SK-N-SH treated with all-trans-retinoic acid at 6 μM for 48 hours (cell line): ENCODE data around the gene PDE9A.

Experiments used
- ATAC-seq: fragments of 200-7000 bp; cut with Tn5 transposase; 3 replicates; pipeline ENCODE4 v1.9.1; 2020; ENCODE audit warnings: mild to moderate bottlenecking, moderate library complexity
- ARNTL ChIP-seq: fragments of 450-650 bp; formaldehyde crosslinking; IDR thresholded peaks from 2 replicates; pipeline ENCODE4 v1.5.0; 2020; ENCODE audit warnings: low read depth, mild to moderate bottlenecking, moderate library complexity, borderline replicate concordance
- BACH2 ChIP-seq: fragments of 250-450 bp; sonication (Bioruptor Pico); IDR thresholded peaks from 2 replicates; pipeline ENCODE4 v1.9.0; 2021; ENCODE audit warnings: mild to moderate bottlenecking, borderline replicate concordance
- ESRRG ChIP-seq: fragments of 250-450 bp; sonication (Bioruptor Pico); IDR thresholded peaks from 2 replicates; pipeline ENCODE4 v1.6.1; 2021; ENCODE audit warnings: mild to moderate bottlenecking
- GLIS3 ChIP-seq: fragments of 250-450 bp; sonication (Bioruptor Pico); IDR thresholded peaks from 2 replicates; pipeline ENCODE4 v1.5.0; 2020; ENCODE audit warnings: mild to moderate bottlenecking, moderate library complexity
- ISL1 ChIP-seq: fragments of 250-450 bp; sonication (Bioruptor Pico); IDR thresholded peaks from 2 replicates; pipeline ENCODE4 v2.1.2; 2022; ENCODE audit warnings: mild to moderate bottlenecking, moderate library complexity
- PPARA ChIP-seq: fragments of 250-450 bp; sonication (Bioruptor Pico); IDR thresholded peaks from 2 replicates; pipeline ENCODE4 v1.5.0; 2020; ENCODE audit warnings: mild to moderate bottlenecking, borderline replicate concordance
- RARB ChIP-seq: fragments of 250-450 bp; sonication (Bioruptor Pico); IDR thresholded peaks from 2 replicates; pipeline ENCODE4 v1.8.0; 2021; ENCODE audit warnings: mild to moderate bottlenecking, moderate library complexity
- TCF4 ChIP-seq: fragments of 250-450 bp; sonication (Bioruptor Pico); IDR thresholded peaks from 2 replicates; pipeline ENCODE4 v1.8.0; 2021; ENCODE audit warnings: mild to moderate bottlenecking, moderate library complexity, borderline replicate concordance
- TOX ChIP-seq: fragments of 250-450 bp; sonication (Bioruptor Pico); IDR thresholded peaks from 2 replicates; pipeline ENCODE4 v1.8.0; 2021; ENCODE audit warnings: mild to moderate bottlenecking, moderate library complexity, borderline replicate concordance
- ZC3H10 ChIP-seq: fragments of 250-450 bp; sonication (Bioruptor Pico); IDR thresholded peaks from 2 replicates; pipeline ENCODE4 v1.5.1; 2021; ENCODE audit warnings: mild to moderate bottlenecking, moderate library complexity
- ZFP3 ChIP-seq: fragments of 250-450 bp; sonication (Bioruptor Pico); IDR thresholded peaks from 2 replicates; pipeline ENCODE4 v1.5.0; 2020; ENCODE audit warnings: mild to moderate bottlenecking, moderate library complexity
- ZFP30 ChIP-seq: fragments of 450-650 bp; formaldehyde crosslinking; IDR thresholded peaks from 2 replicates; pipeline ENCODE4 v1.5.0; 2022; ENCODE audit warnings: mild to moderate bottlenecking, moderate library complexity
- ZNF565 ChIP-seq: fragments of 450-650 bp; formaldehyde crosslinking; conservative IDR thresholded peaks from 2 replicates; pipeline ENCODE4 v1.5.0; 2020; ENCODE audit warnings: low read depth, mild to moderate bottlenecking, moderate library complexity
- ZNF70 ChIP-seq: fragments of 450-650 bp; formaldehyde crosslinking; IDR thresholded peaks from 2 replicates; pipeline ENCODE4 v1.5.0; 2020; ENCODE audit warnings: mild to moderate bottlenecking, moderate library complexity
- ZNF8 ChIP-seq: fragments of 450-650 bp; formaldehyde crosslinking; IDR thresholded peaks from 2 replicates; pipeline ENCODE4 v1.5.0; 2020; ENCODE audit warnings: mild to moderate bottlenecking, moderate library complexity
- TF ChIP-seq, protein P1 (sequence below): fragments of 250-450 bp; sonication (Bioruptor Pico); IDR thresholded peaks from 2 replicates; pipeline ENCODE4 v1.5.1; 2020; ENCODE audit warnings: low read depth, mild to moderate bottlenecking, moderate library complexity
- TF ChIP-seq, protein P2 (sequence below): fragments of 250-450 bp; sonication (Bioruptor Pico); IDR thresholded peaks from 2 replicates; pipeline ENCODE4 v1.5.1; 2021; ENCODE audit warnings: mild to moderate bottlenecking, moderate library complexity
- TF ChIP-seq, protein P3 (sequence below): fragments of 250-450 bp; sonication (Bioruptor Pico); IDR thresholded peaks from 2 replicates; pipeline ENCODE4 v1.8.0; 2021; ENCODE audit warnings: low read depth, mild to moderate bottlenecking, moderate library complexity, borderline replicate concordance
- TF ChIP-seq, protein P4 (sequence below): fragments of 250-450 bp; sonication (Bioruptor Pico); IDR thresholded peaks from 2 replicates; pipeline ENCODE4 v1.8.0; 2020; ENCODE audit warnings: mild to moderate bottlenecking, moderate library complexity, borderline replicate concordance
- TF ChIP-seq, protein P5 (sequence below): fragments of 250-450 bp; sonication (Bioruptor Pico); IDR thresholded peaks from 2 replicates; pipeline ENCODE4 v1.5.0; 2020; ENCODE audit warnings: mild to moderate bottlenecking, moderate library complexity

The PDE9A gene

DNA sequence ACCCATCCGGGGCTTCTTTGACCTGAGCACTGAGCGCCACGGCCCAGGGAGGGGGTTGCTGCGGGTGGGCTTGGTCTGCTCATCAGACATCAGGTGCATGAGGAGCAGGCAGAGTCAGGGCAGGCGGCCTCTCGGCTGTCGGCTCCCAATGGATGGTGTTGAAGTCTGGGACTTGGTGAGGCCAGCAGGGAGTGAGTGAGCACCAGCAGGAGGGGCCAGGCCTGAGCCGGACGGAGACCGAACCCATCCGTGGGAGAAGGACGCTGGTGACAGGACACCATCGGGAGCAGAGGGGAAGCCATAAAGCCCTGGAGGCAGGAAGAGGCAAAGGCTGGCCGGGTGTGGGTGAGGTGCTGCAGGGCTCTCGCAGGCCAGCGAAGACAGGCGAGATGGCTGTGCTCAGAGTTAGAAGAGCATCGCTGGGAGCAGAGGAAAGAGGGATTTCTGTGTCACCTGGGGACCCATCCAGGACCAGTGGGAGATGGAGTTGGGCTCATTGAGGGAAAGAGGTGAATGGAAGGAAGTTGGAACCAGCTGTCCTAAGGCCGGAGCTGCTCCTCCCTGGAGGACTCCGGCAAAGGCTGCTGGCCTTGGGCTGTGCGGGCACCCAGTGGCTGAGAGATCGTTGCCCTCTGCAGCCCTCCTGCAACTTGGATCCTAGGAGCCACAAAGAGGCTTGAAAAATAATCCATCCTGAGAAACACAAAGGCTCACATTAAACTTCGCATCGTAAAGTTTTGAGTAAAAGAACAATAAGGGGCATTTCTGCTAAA lies 49.9 kb downstream of the PDE9A start (continued):
- TF ChIP-seq ZFP3 (CRISPR knock-in tag) (no peak), PPARA (CRISPR knock-in tag) (no peak), ARNTL (CRISPR knock-in tag) (no peak)
- TF ChIP-seq, protein P1, sequence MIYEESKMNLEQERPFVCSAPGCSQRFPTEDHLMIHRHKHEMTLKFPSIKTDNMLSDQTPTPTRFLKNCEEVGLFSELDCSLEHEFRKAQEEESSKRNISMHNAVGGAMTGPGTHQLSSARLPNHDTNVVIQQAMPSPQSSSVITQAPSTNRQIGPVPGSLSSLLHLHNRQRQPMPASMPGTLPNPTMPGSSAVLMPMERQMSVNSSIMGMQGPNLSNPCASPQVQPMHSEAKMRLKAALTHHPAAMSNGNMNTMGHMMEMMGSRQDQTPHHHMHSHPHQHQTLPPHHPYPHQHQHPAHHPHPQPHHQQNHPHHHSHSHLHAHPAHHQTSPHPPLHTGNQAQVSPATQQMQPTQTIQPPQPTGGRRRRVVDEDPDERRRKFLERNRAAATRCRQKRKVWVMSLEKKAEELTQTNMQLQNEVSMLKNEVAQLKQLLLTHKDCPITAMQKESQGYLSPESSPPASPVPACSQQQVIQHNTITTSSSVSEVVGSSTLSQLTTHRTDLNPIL (CRISPR knock-in tag), result no peak

DNA sequence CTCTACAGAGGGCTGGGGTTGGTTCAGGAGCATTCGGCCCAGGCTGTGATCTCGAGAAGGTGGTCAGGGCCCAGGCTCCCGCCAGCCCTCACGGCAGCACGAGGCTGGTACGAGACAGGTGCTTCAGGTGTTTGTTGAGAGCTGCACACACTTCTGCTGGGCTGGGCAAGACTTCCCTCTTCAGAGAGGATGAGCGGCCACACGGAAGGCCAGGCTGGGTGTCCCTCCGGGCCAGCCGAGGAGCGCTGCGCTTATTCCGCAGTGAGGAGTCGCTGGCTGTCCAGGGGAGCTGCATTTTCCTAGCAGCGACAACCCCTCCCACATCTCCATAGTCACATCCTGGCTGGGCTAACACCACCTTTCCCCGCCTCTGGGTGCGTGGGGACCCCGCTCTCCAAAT lies 50.5 kb downstream of the PDE9A start:
- no peak for TF ChIP-seq ZFP3 (CRISPR knock-in tag)
- TF ChIP-seq, protein P2, sequence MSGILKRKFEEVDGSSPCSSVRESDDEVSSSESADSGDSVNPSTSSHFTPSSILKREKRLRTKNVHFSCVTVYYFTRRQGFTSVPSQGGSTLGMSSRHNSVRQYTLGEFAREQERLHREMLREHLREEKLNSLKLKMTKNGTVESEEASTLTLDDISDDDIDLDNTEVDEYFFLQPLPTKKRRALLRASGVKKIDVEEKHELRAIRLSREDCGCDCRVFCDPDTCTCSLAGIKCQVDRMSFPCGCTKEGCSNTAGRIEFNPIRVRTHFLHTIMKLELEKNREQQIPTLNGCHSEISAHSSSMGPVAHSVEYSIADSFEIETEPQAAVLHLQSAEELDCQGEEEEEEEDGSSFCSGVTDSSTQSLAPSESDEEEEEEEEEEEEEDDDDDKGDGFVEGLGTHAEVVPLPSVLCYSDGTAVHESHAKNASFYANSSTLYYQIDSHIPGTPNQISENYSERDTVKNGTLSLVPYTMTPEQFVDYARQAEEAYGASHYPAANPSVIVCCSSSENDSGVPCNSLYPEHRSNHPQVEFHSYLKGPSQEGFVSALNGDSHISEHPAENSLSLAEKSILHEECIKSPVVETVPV (CRISPR knock-in tag), result no peak
- TF ChIP-seq TOX, result no peak
- TF ChIP-seq ZNF565 (CRISPR knock-in tag), result no peak
- TF ChIP-seq ARNTL (CRISPR knock-in tag), result no peak
- no peak for TF ChIP-seq ZC3H10 (CRISPR knock-in tag)
- TF ChIP-seq, protein P3, sequence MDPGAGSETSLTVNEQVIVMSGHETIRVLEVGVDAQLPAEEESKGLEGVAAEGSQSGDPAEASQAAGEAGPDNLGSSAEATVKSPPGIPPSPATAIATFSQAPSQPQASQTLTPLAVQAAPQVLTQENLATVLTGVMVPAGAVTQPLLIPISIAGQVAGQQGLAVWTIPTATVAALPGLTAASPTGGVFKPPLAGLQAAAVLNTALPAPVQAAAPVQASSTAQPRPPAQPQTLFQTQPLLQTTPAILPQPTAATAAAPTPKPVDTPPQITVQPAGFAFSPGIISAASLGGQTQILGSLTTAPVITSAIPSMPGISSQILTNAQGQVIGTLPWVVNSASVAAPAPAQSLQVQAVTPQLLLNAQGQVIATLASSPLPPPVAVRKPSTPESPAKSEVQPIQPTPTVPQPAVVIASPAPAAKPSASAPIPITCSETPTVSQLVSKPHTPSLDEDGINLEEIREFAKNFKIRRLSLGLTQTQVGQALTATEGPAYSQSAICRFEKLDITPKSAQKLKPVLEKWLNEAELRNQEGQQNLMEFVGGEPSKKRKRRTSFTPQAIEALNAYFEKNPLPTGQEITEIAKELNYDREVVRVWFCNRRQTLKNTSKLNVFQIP (CRISPR knock-in tag), result no peak
- TF ChIP-seq RARB (CRISPR knock-in tag), result no peak
- TF ChIP-seq, protein P1 (CRISPR knock-in tag), result no peak
- no peak for TF ChIP-seq ZNF70
- TF ChIP-seq, protein P4, sequence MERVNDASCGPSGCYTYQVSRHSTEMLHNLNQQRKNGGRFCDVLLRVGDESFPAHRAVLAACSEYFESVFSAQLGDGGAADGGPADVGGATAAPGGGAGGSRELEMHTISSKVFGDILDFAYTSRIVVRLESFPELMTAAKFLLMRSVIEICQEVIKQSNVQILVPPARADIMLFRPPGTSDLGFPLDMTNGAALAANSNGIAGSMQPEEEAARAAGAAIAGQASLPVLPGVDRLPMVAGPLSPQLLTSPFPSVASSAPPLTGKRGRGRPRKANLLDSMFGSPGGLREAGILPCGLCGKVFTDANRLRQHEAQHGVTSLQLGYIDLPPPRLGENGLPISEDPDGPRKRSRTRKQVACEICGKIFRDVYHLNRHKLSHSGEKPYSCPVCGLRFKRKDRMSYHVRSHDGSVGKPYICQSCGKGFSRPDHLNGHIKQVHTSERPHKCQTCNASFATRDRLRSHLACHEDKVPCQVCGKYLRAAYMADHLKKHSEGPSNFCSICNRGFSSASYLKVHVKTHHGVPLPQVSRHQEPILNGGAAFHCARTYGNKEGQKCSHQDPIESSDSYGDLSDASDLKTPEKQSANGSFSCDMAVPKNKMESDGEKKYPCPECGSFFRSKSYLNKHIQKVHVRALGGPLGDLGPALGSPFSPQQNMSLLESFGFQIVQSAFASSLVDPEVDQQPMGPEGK (CRISPR knock-in tag), result no peak
- TF ChIP-seq PPARA (CRISPR knock-in tag), result no peak
- no peak for TF ChIP-seq ZFP30
- no peak for TF ChIP-seq ESRRG
- no peak for TF ChIP-seq TCF4 (CRISPR knock-in tag)
- TF ChIP-seq ZNF8 (CRISPR knock-in tag), result no peak
- no peak for TF ChIP-seq GLIS3 (CRISPR knock-in tag)
- no peak for TF ChIP-seq BACH2
- TF ChIP-seq ISL1 (CRISPR knock-in tag), result no peak
- TF ChIP-seq, protein P5, sequence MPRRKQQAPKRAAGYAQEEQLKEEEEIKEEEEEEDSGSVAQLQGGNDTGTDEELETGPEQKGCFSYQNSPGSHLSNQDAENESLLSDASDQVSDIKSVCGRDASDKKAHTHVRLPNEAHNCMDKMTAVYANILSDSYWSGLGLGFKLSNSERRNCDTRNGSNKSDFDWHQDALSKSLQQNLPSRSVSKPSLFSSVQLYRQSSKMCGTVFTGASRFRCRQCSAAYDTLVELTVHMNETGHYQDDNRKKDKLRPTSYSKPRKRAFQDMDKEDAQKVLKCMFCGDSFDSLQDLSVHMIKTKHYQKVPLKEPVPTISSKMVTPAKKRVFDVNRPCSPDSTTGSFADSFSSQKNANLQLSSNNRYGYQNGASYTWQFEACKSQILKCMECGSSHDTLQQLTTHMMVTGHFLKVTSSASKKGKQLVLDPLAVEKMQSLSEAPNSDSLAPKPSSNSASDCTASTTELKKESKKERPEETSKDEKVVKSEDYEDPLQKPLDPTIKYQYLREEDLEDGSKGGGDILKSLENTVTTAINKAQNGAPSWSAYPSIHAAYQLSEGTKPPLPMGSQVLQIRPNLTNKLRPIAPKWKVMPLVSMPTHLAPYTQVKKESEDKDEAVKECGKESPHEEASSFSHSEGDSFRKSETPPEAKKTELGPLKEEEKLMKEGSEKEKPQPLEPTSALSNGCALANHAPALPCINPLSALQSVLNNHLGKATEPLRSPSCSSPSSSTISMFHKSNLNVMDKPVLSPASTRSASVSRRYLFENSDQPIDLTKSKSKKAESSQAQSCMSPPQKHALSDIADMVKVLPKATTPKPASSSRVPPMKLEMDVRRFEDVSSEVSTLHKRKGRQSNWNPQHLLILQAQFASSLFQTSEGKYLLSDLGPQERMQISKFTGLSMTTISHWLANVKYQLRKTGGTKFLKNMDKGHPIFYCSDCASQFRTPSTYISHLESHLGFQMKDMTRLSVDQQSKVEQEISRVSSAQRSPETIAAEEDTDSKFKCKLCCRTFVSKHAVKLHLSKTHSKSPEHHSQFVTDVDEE (CRISPR knock-in tag), result no peak
- no peak for ATAC-seq
